ENCODE measurements around the gene KRTDAP.

The KRTDAP gene

GRCh38 chr19:35490364-35490763 is at the start of gene KRTDAP:
Gene KRTDAP (minus strand): TSS chr19:35490464. CDS start chr19:35490442, 22 bp downstream.
- DNase-seq (ENCODE audit: low spot score), result no peak

GRCh38 chr19:35539850-35540249 is 49.6 kb upstream of the KRTDAP start:
- DNase-seq (ENCODE audit: low spot score), result no peak

- no peak for DNase-seq (ENCODE audit: low spot score)
Measured at GRCh38 chr19:35539314-35539713, 49.0 kb upstream of the KRTDAP start.

GRCh38 chr19:35534803-35535480 is 44.7 kb upstream of the KRTDAP start:
- no peak for DNase-seq (ENCODE audit: low spot score)

GRCh38 chr19:35533822-35534392 is 43.6 kb upstream of the KRTDAP start:
- peak; percentile 58 for DNase-seq (ENCODE audit: low spot score)

- DNase-seq (ENCODE audit: low spot score), result no peak
Measured at GRCh38 chr19:35533201-35533821, 43.0 kb upstream of the KRTDAP start, which contains the start of gene GAPDHS. Gene GAPDHS (plus strand): TSS chr19:35533456. CDS start chr19:35533528, 72 bp downstream.

- DNase-seq (ENCODE audit: low spot score), result no peak
Measured at GRCh38 chr19:35531291-35531690, 41.0 kb upstream of the KRTDAP start.

GRCh38 chr19:35529241-35530218 is 39.3 kb upstream of the KRTDAP start:
- DNase-seq (ENCODE audit: low spot score), result no peak

GRCh38 chr19:35528218-35529038 is 38.2 kb upstream of the KRTDAP start, which contains the start of gene SBSN:
Gene SBSN (minus strand): TSS chr19:35528311. CDS start chr19:35528281, 30 bp downstream.
- DNase-seq (ENCODE audit: low spot score), result no peak

GRCh38 chr19:35525873-35526272 is 35.6 kb upstream of the KRTDAP start:
- DNase-seq (ENCODE audit: low spot score), result no peak

- peak; percentile 59 for DNase-seq (ENCODE audit: low spot score)
Measured at GRCh38 chr19:35524181-35524837, 34.0 kb upstream of the KRTDAP start.

- no peak for DNase-seq (ENCODE audit: low spot score)
Measured at GRCh38 chr19:35522745-35523327, 32.6 kb upstream of the KRTDAP start.

- no peak for DNase-seq (ENCODE audit: low spot score)
Measured at GRCh38 chr19:35521124-35521743, 31.0 kb upstream of the KRTDAP start.

GRCh38 chr19:35519291-35519690 is 29.0 kb upstream of the KRTDAP start:
- no peak for DNase-seq (ENCODE audit: low spot score)

GRCh38 chr19:35518313-35518712 is 28.0 kb upstream of the KRTDAP start:
- DNase-seq (ENCODE audit: low spot score), result no peak

- DNase-seq (ENCODE audit: low spot score), result no peak
Measured at GRCh38 chr19:35517342-35517741, 27.1 kb upstream of the KRTDAP start.

- DNase-seq (ENCODE audit: low spot score), result no peak
Measured at GRCh38 chr19:35516310-35516709, 26.0 kb upstream of the KRTDAP start.

- peak; percentile 58 for DNase-seq (ENCODE audit: low spot score)
Measured at GRCh38 chr19:35514282-35514809, 24.1 kb upstream of the KRTDAP start.

- DNase-seq (ENCODE audit: low spot score), result peak; percentile 64
Measured at GRCh38 chr19:35513628-35514281, 23.5 kb upstream of the KRTDAP start, which contains the start of gene DMKN. Gene DMKN (minus strand): TSS chr19:35513649. CDS start chr19:35513475, 174 bp downstream.

Measured in iPS-NIHi11 (cell line).